HG03354 (cell line): ENCODE results near the gene RPLP1.

Source experiments
- ATAC-seq: cut with Tn5 transposase; IDR thresholded peaks from one replicate; pipeline ENCODE4 v1.9.1; 2021; ENCODE audit warnings: mild to moderate bottlenecking; ENCODE audit not compliant: unreplicated experiment, poor library complexity, severe bottlenecking

Gene RPLP1

GRCh38 chr15:69452692-69453521 is at the start of gene RPLP1:
Gene RPLP1 (plus strand): TSS chr15:69452818. CDS start chr15:69452949, 131 bp downstream.
- peak; percentile 85 for ATAC-seq

- ATAC-seq: no peak
Measured at GRCh38 chr15:69403594-69403993, 49.0 kb upstream of the RPLP1 start.

GRCh38 chr15:69405110-69405509 is 47.5 kb upstream of the RPLP1 start:
- ATAC-seq: no peak

GRCh38 chr15:69407719-69408400 is 44.8 kb upstream of the RPLP1 start:
- no peak for ATAC-seq

GRCh38 chr15:69408841-69409240 is 43.8 kb upstream of the RPLP1 start:
- no peak for ATAC-seq

- ATAC-seq: no peak
Measured at GRCh38 chr15:69410248-69410874, 42.3 kb upstream of the RPLP1 start.

- ATAC-seq: no peak
Measured at GRCh38 chr15:69412274-69412673, 40.3 kb upstream of the RPLP1 start.

- no peak for ATAC-seq
Measured at GRCh38 chr15:69412701-69413100, 39.9 kb upstream of the RPLP1 start.

- ATAC-seq: peak; percentile 96
Measured at GRCh38 chr15:69413822-69414700, 38.6 kb upstream of the RPLP1 start, which contains the start of gene KIF23. Gene KIF23 (plus strand): TSS chr15:69414349. CDS start chr15:69414466, 117 bp downstream.

- peak; percentile 40 for ATAC-seq
Measured at GRCh38 chr15:69414701-69415167, 37.9 kb upstream of the RPLP1 start.

- no peak for ATAC-seq
Measured at GRCh38 chr15:69415381-69415780, 37.2 kb upstream of the RPLP1 start.

- ATAC-seq: no peak
Measured at GRCh38 chr15:69417581-69417980, 35.0 kb upstream of the RPLP1 start.

- ATAC-seq: no peak
Measured at GRCh38 chr15:69421498-69421897, 31.1 kb upstream of the RPLP1 start.

GRCh38 chr15:69422336-69422895 is 30.2 kb upstream of the RPLP1 start:
- ATAC-seq: no peak

GRCh38 chr15:69424001-69424400 is 28.6 kb upstream of the RPLP1 start:
- no peak for ATAC-seq

- ATAC-seq: no peak
Measured at GRCh38 chr15:69424748-69425413, 27.7 kb upstream of the RPLP1 start.

GRCh38 chr15:69433831-69434230 is 18.8 kb upstream of the RPLP1 start:
- ATAC-seq: no peak

GRCh38 chr15:69434238-69434637 is 18.4 kb upstream of the RPLP1 start:
- no peak for ATAC-seq

- no peak for ATAC-seq
Measured at GRCh38 chr15:69434679-69435078, 17.9 kb upstream of the RPLP1 start.
